GM23338 (cell line): ENCODE measurements around the gene UVRAG. TPM values are rescaled to one million over a fixed set of nuclear protein-coding genes. Genes with fewer than 3 reads are reported as not detected.

ENCODE experiments used
- ATAC-seq: fragments of 200-7000 bp; cut with Tn5 transposase; 3 replicates; pipeline ENCODE4 v1.9.1; 2020
- DNase-seq: peaks from one replicate; pipeline ENCODE4 v3.0.0-alpha.2; 2015; ENCODE audit warnings: low spot score
- H2AFZ ChIP-seq: fragments of 200-600 bp; sonication (generic); 2 replicates; pipeline ENCODE4 v1.8.0; 2016; ENCODE audit warnings: antibody characterized with exemption, mild to moderate bottlenecking, moderate library complexity
- H3F3A ChIP-seq: fragments of 200-600 bp; sonication (generic); replicated peaks from 2 replicates; pipeline ENCODE4 v1.8.0; 2017; ENCODE audit warnings: antibody characterized with exemption, mixed run types, low read depth
- H3K27ac ChIP-seq: fragments of 200-600 bp; sonication (generic); 2 replicates; pipeline ENCODE4 v1.6.1; 2016; ENCODE audit warnings: low read depth
- H3K27me3 ChIP-seq: fragments of 200-600 bp; sonication (generic); 2 replicates; pipeline ENCODE4 v1.8.0; 2016; ENCODE audit warnings: mild to moderate bottlenecking, mixed run types, moderate library complexity; ENCODE audit not compliant: insufficient read depth
- H3K36me3 ChIP-seq: fragments of 200-600 bp; sonication (generic); 2 replicates; pipeline ENCODE4 v1.8.0; 2016; ENCODE audit warnings: mild to moderate bottlenecking; ENCODE audit not compliant: insufficient read depth
- H3K4me1 ChIP-seq: fragments of 200-600 bp; sonication (generic); 2 replicates; pipeline ENCODE4 v1.8.0; 2016; ENCODE audit warnings: mild to moderate bottlenecking, moderate library complexity; ENCODE audit not compliant: insufficient read depth
- H3K4me2 ChIP-seq: fragments of 200-600 bp; sonication (generic); 2 replicates; pipeline ENCODE4 v1.7.1; 2017; ENCODE audit warnings: mixed run types
- H3K4me3 ChIP-seq: fragments of 200-600 bp; sonication (generic); 2 replicates; pipeline ENCODE4 v1.6.1; 2016; ENCODE audit warnings: mixed run types
- H3K79me2 ChIP-seq: fragments of 200-600 bp; sonication (generic); replicated peaks from 2 replicates; pipeline ENCODE4 v1.8.0; 2017; ENCODE audit warnings: mild to moderate bottlenecking; ENCODE audit not compliant: insufficient read depth
- H3K9me2 ChIP-seq: fragments of 200-600 bp; sonication (generic); 2 replicates; pipeline ENCODE4 v1.8.0; 2017; ENCODE audit not compliant: insufficient read depth
- H4K20me1 ChIP-seq: fragments of 200-600 bp; sonication (generic); replicated peaks from 2 replicates; pipeline ENCODE4 v1.8.0; 2017; ENCODE audit warnings: mild to moderate bottlenecking; ENCODE audit not compliant: insufficient read depth
- H3K27ac Mint-ChIP-seq: 2 replicates; pipeline ENCODE4 v1.8.0; 2020; ENCODE audit warnings: inconsistent platforms, mild to moderate bottlenecking, moderate library complexity, mixed read lengths
- H3K27me3 Mint-ChIP-seq: 3 replicates; pipeline ENCODE4 v1.8.0; 2022; ENCODE audit warnings: low read depth, mild to moderate bottlenecking, moderate library complexity, mixed read lengths, inconsistent platforms; ENCODE audit not compliant: insufficient read depth, poor library complexity
- H3K36me3 Mint-ChIP-seq: 3 replicates; pipeline ENCODE4 v1.8.0; 2021; ENCODE audit warnings: low read depth, mild to moderate bottlenecking, inconsistent platforms, moderate library complexity, mixed read lengths
- H3K4me1 Mint-ChIP-seq: 3 replicates; pipeline ENCODE4 v1.8.0; 2020; ENCODE audit warnings: mild to moderate bottlenecking, inconsistent platforms, mixed read lengths
- H3K4me3 Mint-ChIP-seq: 3 replicates; pipeline ENCODE4 v1.8.0; 2021; ENCODE audit warnings: moderate library complexity, mild to moderate bottlenecking, inconsistent platforms, mixed read lengths
- H3K9me3 Mint-ChIP-seq: 3 replicates; pipeline ENCODE4 v1.8.0; 2020; ENCODE audit warnings: moderate library complexity, mild to moderate bottlenecking, inconsistent platforms, mixed read lengths
- CREB1 ChIP-seq: fragments of 250-450 bp; sonication (Bioruptor Pico); IDR thresholded peaks from 2 replicates; pipeline ENCODE4 v1.5.0; 2020; ENCODE audit warnings: low read depth, mild to moderate bottlenecking, moderate library complexity
- EZH2 ChIP-seq: fragments of 200-600 bp; sonication (generic); IDR thresholded peaks from one replicate; pipeline ENCODE4 v1.8.0; 2017; ENCODE audit warnings: antibody characterized with exemption, mild to moderate bottlenecking, low read depth; ENCODE audit not compliant: unreplicated experiment
- EZH2phosphoT487 ChIP-seq: fragments of 200-600 bp; sonication (generic); IDR thresholded peaks from one replicate; pipeline ENCODE4 v1.8.1; 2018; ENCODE audit warnings: antibody characterized with exemption; ENCODE audit not compliant: unreplicated experiment
- JUNB ChIP-seq: IDR thresholded peaks from one replicate; pipeline ENCODE4 v1.6.1; 2016; ENCODE audit warnings: antibody characterized with exemption; ENCODE audit not compliant: unreplicated experiment
- NANOG ChIP-seq: IDR thresholded peaks from 2 replicates; pipeline ENCODE4 v1.6.1; 2016; ENCODE audit warnings: antibody characterized with exemption, borderline replicate concordance
- POLR2AphosphoS5 ChIP-seq: IDR thresholded peaks from 2 replicates; pipeline ENCODE4 v1.6.1; 2016; ENCODE audit warnings: antibody characterized with exemption, low read depth
- STAT1 ChIP-seq: IDR thresholded peaks from one replicate; pipeline ENCODE4 v1.6.1; 2016; ENCODE audit warnings: antibody characterized with exemption; ENCODE audit not compliant: unreplicated experiment
- ZNF114 ChIP-seq: fragments of 250-450 bp; sonication (Bioruptor Pico); IDR thresholded peaks from 2 replicates; pipeline ENCODE4 v1.5.0; 2020; ENCODE audit warnings: mild to moderate bottlenecking, moderate library complexity
- ZNF331 ChIP-seq: fragments of 250-450 bp; sonication (Bioruptor Pico); IDR thresholded peaks from 2 replicates; pipeline ENCODE4 v1.5.0; 2020; ENCODE audit warnings: low read depth, mild to moderate bottlenecking, moderate library complexity
- polyA plus RNA-seq: library from polyadenylated mRNA; unstranded; fragments of >200 nt; fragmentation: Nextera tagmentation; extraction: Ambion mirVana; gene quantifications from 2 replicates; pipeline ENCODE4 v1.2.1, GENCODE V29; 2016
- total RNA-seq: library from RNA; depleted of rRNA; stranded (reverse); fragments of >200 nt; shearing (Covaris generic); gene quantifications from 2 replicates; pipeline ENCODE4 v1.2.3, GENCODE V29; 2014
- TF ChIP-seq, protein P1 (sequence below): fragments of 250-450 bp; sonication (Bioruptor Pico); IDR thresholded peaks from 2 replicates; pipeline ENCODE4 v1.5.0; 2020; ENCODE audit warnings: mild to moderate bottlenecking, moderate library complexity
- TF ChIP-seq, protein P2 (sequence below): IDR thresholded peaks from 2 replicates; pipeline ENCODE4 v1.6.1; 2016; ENCODE audit warnings: antibody characterized with exemption
- TF ChIP-seq, protein P3 (sequence below): IDR thresholded peaks from one replicate; pipeline ENCODE4 v1.6.1; 2018; ENCODE audit warnings: antibody characterized with exemption; ENCODE audit not compliant: unreplicated experiment
- TF ChIP-seq, protein P4 (sequence below), 2 experiments: fragments of 200-600 bp in 1 of 2; sonication (generic) in 1 of 2; conservative IDR thresholded peaks; 2 replicates each; pipeline versions ENCODE4 v1.5.1 to v1.6.1; 2016 to 2017; ENCODE audit warnings: antibody characterized with exemption in 2 of 2, low read depth in 2 of 2, mild to moderate bottlenecking in 2 of 2, moderate library complexity in 1 of 2

UVRAG gene
- total and polyA plus RNA-seq, 2 experiments from 2014 or later: 15.3 to 17.4 TPM

DNA sequence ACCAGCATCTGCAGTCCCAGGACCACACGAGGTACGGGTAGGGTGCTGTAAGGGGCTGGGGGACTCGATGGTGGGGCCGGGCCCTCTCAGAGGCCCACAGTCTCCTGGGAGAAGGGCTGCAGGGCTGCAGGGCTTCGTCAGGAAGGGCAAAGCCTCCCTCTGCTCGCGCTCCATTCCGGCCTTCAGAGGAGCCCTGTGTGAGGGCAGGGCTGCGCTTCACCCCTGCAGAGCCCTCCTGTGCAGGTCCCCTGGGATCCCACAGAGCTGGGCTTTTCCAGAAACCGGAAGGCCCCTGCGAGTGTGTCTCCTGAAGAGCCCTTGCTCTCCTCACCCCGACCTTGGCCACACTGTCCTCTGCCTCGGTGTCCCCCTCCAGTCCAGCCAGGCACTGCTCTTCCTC lies 364.1 kb downstream of the UVRAG start:
- ATAC-seq (no peak), DNase-seq (no peak)
- H3K79me2 ChIP-seq: no peaks in the 10 kb centered on the region
- H3K27ac ChIP-seq: no peak overlapping the region
- Mint-ChIP-seq H3K36me3 (no peaks in the 10 kb centered on the region; the same call in 2 of the 3 replicates), H3K27me3 (peaks cover 11% of the 10 kb centered on the region), H3K9me3 (peaks cover 3% of the 10 kb centered on the region; the same call in 2 of the 3 replicates), H3K4me3 (no peak overlapping the region), H3K4me1 (peaks cover 8% of the 10 kb centered on the region), H3K27ac (no peak overlapping the region)
- TF ChIP-seq POLR2AphosphoS5: no peak
- no peak for TF ChIP-seq STAT1
- TF ChIP-seq JUNB: no peak
- TF ChIP-seq, protein P1, sequence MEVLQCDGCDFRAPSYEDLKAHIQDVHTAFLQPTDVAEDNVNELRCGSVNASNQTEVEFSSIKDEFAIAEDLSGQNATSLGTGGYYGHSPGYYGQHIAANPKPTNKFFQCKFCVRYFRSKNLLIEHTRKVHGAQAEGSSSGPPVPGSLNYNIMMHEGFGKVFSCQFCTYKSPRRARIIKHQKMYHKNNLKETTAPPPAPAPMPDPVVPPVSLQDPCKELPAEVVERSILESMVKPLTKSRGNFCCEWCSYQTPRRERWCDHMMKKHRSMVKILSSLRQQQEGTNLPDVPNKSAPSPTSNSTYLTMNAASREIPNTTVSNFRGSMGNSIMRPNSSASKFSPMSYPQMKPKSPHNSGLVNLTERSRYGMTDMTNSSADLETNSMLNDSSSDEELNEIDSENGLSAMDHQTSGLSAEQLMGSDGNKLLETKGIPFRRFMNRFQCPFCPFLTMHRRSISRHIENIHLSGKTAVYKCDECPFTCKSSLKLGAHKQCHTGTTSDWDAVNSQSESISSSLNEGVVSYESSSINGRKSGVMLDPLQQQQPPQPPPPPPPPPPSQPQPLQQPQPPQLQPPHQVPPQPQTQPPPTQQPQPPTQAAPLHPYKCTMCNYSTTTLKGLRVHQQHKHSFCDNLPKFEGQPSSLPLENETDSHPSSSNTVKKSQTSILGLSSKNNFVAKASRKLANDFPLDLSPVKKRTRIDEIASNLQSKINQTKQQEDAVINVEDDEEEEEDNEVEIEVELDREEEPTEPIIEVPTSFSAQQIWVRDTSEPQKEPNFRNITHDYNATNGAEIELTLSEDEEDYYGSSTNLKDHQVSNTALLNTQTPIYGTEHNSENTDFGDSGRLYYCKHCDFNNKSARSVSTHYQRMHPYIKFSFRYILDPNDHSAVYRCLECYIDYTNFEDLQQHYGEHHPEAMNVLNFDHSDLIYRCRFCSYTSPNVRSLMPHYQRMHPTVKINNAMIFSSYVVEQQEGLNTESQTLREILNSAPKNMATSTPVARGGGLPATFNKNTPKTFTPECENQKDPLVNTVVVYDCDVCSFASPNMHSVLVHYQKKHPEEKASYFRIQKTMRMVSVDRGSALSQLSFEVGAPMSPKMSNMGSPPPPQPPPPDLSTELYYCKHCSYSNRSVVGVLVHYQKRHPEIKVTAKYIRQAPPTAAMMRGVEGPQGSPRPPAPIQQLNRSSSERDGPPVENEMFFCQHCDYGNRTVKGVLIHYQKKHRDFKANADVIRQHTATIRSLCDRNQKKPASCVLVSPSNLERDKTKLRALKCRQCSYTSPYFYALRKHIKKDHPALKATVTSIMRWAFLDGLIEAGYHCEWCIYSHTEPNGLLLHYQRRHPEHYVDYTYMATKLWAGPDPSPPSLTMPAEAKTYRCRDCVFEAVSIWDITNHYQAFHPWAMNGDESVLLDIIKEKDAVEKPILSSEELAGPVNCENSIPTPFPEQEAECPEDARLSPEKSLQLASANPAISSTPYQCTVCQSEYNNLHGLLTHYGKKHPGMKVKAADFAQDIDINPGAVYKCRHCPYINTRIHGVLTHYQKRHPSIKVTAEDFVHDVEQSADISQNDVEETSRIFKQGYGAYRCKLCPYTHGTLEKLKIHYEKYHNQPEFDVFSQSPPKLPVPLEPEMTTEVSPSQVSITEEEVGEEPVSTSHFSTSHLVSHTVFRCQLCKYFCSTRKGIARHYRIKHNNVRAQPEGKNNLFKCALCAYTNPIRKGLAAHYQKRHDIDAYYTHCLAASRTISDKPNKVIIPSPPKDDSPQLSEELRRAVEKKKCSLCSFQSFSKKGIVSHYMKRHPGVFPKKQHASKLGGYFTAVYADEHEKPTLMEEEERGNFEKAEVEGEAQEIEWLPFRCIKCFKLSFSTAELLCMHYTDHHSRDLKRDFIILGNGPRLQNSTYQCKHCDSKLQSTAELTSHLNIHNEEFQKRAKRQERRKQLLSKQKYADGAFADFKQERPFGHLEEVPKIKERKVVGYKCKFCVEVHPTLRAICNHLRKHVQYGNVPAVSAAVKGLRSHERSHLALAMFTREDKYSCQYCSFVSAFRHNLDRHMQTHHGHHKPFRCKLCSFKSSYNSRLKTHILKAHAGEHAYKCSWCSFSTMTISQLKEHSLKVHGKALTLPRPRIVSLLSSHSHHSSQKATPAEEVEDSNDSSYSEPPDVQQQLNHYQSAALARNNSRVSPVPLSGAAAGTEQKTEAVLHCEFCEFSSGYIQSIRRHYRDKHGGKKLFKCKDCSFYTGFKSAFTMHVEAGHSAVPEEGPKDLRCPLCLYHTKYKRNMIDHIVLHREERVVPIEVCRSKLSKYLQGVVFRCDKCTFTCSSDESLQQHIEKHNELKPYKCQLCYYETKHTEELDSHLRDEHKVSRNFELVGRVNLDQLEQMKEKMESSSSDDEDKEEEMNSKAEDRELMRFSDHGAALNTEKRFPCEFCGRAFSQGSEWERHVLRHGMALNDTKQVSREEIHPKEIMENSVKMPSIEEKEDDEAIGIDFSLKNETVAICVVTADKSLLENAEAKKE: no peak
- TF ChIP-seq NANOG: no peak
- TF ChIP-seq, protein P2, sequence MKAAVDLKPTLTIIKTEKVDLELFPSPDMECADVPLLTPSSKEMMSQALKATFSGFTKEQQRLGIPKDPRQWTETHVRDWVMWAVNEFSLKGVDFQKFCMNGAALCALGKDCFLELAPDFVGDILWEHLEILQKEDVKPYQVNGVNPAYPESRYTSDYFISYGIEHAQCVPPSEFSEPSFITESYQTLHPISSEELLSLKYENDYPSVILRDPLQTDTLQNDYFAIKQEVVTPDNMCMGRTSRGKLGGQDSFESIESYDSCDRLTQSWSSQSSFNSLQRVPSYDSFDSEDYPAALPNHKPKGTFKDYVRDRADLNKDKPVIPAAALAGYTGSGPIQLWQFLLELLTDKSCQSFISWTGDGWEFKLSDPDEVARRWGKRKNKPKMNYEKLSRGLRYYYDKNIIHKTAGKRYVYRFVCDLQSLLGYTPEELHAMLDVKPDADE: no peak
- no peak for TF ChIP-seq EZH2phosphoT487
- TF ChIP-seq CREB1 (CRISPR knock-in tag): no peak
- no peak for TF ChIP-seq EZH2
- TF ChIP-seq, protein P3, sequence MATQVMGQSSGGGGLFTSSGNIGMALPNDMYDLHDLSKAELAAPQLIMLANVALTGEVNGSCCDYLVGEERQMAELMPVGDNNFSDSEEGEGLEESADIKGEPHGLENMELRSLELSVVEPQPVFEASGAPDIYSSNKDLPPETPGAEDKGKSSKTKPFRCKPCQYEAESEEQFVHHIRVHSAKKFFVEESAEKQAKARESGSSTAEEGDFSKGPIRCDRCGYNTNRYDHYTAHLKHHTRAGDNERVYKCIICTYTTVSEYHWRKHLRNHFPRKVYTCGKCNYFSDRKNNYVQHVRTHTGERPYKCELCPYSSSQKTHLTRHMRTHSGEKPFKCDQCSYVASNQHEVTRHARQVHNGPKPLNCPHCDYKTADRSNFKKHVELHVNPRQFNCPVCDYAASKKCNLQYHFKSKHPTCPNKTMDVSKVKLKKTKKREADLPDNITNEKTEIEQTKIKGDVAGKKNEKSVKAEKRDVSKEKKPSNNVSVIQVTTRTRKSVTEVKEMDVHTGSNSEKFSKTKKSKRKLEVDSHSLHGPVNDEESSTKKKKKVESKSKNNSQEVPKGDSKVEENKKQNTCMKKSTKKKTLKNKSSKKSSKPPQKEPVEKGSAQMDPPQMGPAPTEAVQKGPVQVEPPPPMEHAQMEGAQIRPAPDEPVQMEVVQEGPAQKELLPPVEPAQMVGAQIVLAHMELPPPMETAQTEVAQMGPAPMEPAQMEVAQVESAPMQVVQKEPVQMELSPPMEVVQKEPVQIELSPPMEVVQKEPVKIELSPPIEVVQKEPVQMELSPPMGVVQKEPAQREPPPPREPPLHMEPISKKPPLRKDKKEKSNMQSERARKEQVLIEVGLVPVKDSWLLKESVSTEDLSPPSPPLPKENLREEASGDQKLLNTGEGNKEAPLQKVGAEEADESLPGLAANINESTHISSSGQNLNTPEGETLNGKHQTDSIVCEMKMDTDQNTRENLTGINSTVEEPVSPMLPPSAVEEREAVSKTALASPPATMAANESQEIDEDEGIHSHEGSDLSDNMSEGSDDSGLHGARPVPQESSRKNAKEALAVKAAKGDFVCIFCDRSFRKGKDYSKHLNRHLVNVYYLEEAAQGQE: no peak
- no peak for TF ChIP-seq ZNF114 (CRISPR knock-in tag)
- TF ChIP-seq ZNF331 (CRISPR knock-in tag): no peak
- TF ChIP-seq, protein P4, sequence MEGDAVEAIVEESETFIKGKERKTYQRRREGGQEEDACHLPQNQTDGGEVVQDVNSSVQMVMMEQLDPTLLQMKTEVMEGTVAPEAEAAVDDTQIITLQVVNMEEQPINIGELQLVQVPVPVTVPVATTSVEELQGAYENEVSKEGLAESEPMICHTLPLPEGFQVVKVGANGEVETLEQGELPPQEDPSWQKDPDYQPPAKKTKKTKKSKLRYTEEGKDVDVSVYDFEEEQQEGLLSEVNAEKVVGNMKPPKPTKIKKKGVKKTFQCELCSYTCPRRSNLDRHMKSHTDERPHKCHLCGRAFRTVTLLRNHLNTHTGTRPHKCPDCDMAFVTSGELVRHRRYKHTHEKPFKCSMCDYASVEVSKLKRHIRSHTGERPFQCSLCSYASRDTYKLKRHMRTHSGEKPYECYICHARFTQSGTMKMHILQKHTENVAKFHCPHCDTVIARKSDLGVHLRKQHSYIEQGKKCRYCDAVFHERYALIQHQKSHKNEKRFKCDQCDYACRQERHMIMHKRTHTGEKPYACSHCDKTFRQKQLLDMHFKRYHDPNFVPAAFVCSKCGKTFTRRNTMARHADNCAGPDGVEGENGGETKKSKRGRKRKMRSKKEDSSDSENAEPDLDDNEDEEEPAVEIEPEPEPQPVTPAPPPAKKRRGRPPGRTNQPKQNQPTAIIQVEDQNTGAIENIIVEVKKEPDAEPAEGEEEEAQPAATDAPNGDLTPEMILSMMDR (conservative IDR thresholded peaks at IDR 0.05; ENCODE audit: low read depth in 2 of 2): no peak
- H3K4me1 ChIP-seq: no peaks in the 10 kb centered on the region
- no peak overlapping the region for H2AFZ ChIP-seq
- no peaks in the 10 kb centered on the region for H3K36me3 ChIP-seq
- no peak overlapping the region for H3K4me3 ChIP-seq
- no peaks in the 10 kb centered on the region for H3F3A ChIP-seq
- H3K4me2 ChIP-seq: no peak overlapping the region
- no peaks in the 10 kb centered on the region for H3K27me3 ChIP-seq
- no peaks in the 10 kb centered on the region for H4K20me1 ChIP-seq
- no peaks in the 10 kb centered on the region for H3K9me2 ChIP-seq
